Upper lobe of left lung (tissue), 4 donors: Measurements from ENCODE around the gene CARHSP1.

Experiments used
- CTCF ChIP-seq, 6 experiments: fragments of 450-650 bp in 4 of 6; fragments of 200-600 bp in 2 of 6; sonication (generic) in 2 of 6; IDR thresholded peaks; one replicate each; pipeline ENCODE4 v1.5.1; 2016 to 2019; ENCODE audit warnings: antibody characterized with exemption in 6 of 6
- EP300 ChIP-seq, 4 donors: sonication (generic); formaldehyde crosslinking; IDR thresholded peaks; one replicate each; pipeline ENCODE4 v1.5.1; 2017; ENCODE audit warnings: antibody characterized with exemption in 4 of 4, control low read depth in 2 of 4
- POLR2A ChIP-seq, 4 donors: fragments of 450-650 bp; IDR thresholded peaks; one replicate each; pipeline ENCODE4 v1.5.1; 2016 to 2017; ENCODE audit warnings: antibody characterized with exemption in 4 of 4, mild to moderate bottlenecking in 2 of 4

GRCh38 chr16:8848939-8849391 is 19.8 kb downstream of the CARHSP1 start:
- TF ChIP-seq EP300 (IDR thresholded peaks at IDR 0.05) (no peak), CTCF (IDR thresholded peaks at IDR 0.05) (no peak), POLR2A (IDR thresholded peaks at IDR 0.05) (no peak)
